Progenitor cell of endocrine pancreas (in vitro differentiated cells): ENCODE data around the gene ARID1B. TPM values are rescaled to one million over a fixed set of nuclear protein-coding genes. Genes with fewer than 3 reads are reported as not detected.

Source experiments
- DNase-seq: peaks from one replicate; pipeline ENCODE4 v3.0.0; 2021; ENCODE audit warnings: low spot score; ENCODE audit not compliant: unreplicated experiment
- H3K27ac Mint-ChIP-seq: 2 replicates; pipeline ENCODE4 v1.8.0; 2021; ENCODE audit warnings: mild to moderate bottlenecking, moderate library complexity, mixed read lengths
- H3K27me3 Mint-ChIP-seq: 2 replicates; pipeline ENCODE4 v1.8.0; 2021; ENCODE audit warnings: mixed read lengths
- H3K36me3 Mint-ChIP-seq: 2 replicates; pipeline ENCODE4 v1.8.0; 2022; ENCODE audit warnings: mixed read lengths; ENCODE audit not compliant: insufficient read depth
- H3K4me1 Mint-ChIP-seq: 2 replicates; pipeline ENCODE4 v1.8.0; 2021; ENCODE audit warnings: low read depth, mixed read lengths
- H3K4me3 Mint-ChIP-seq: 2 replicates; pipeline ENCODE4 v1.8.0; 2021; ENCODE audit warnings: low read depth, mild to moderate bottlenecking, moderate library complexity, mixed read lengths
- H3K9me3 Mint-ChIP-seq: 2 replicates; pipeline ENCODE4 v1.8.0; 2021; ENCODE audit warnings: low read depth, mixed read lengths
- CTCF ChIP-seq: fragments of 200-600 bp; sonication (generic); IDR thresholded peaks from one replicate; pipeline ENCODE4 v1.5.0; 2021; ENCODE audit warnings: antibody characterized with exemption, mild to moderate bottlenecking; ENCODE audit not compliant: unreplicated experiment
- total RNA-seq: library from RNA; stranded (reverse); gene quantifications from 2 replicates; pipeline ENCODE4 v1.2.1, GENCODE V29; 2021

Gene ARID1B
- total RNA-seq, 1 donor from 2014 or later: 152 TPM

DNA sequence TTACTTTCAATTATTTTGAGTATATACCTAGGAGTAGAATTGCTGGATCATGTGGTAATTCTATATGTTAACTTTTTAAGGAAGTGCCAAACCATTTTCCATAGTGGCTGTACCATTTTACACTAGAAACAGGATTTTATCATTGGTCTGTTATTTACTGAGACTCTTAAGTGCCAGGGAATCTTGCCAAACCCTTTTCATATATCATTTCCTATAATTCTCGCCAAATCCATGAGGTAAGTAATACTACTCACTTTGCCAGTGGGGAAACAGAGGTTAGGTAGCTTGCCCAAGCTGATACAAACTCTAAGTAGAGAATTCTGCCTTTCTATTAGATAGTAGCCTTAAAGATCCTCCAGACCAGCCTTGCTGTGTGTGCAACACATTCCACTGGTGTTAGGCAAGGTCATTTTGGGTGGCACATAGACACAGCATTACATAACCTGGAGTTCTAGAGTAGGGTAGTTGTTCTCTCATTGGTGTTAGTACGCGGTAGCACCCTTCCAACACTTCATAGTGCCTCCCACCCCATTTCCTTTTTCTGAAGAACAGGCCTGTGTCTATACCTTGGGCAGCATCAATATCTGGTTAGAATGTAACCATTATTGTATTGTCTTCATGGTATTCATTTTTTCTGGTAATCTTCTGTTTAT is 65.5 kb downstream of the ARID1B start:
- no peak for DNase-seq
- Mint-ChIP-seq H3K4me3 (no peak overlapping the region), H3K9me3 (no peaks in the 10 kb centered on the region), H3K27me3 (no peaks in the 10 kb centered on the region), H3K27ac (peak overlapping the region; percentile 11), H3K36me3 (peaks cover 9% of the 10 kb centered on the region), H3K4me1 (peaks cover 40% of the 10 kb centered on the region)
- no peak for TF ChIP-seq CTCF

DNA sequence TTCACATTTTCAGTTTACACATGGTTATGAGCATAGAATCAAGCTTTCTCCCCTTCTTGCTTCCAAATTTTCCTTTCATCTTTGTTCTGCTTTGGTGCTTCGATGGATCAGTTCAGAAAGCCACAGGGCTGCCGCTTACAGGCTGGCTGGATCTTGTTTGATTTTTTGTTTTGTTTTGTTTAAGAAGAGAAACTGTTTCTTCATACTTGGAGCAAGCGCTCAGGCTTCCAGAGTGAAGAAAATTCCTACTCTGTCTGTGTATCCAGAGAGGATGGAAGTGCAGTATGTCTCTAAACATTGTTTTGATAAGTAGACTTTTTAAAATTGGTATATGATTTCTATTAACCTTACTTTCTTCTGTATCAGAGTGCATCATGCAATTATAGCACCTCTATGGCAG is 66.9 kb downstream of the ARID1B start:
- Mint-ChIP-seq H3K27ac (no peak overlapping the region), H3K36me3 (peaks cover 9% of the 10 kb centered on the region), H3K27me3 (no peaks in the 10 kb centered on the region), H3K4me1 (peaks cover 46% of the 10 kb centered on the region), H3K9me3 (no peaks in the 10 kb centered on the region), H3K4me3 (no peak overlapping the region)
- no peak for DNase-seq
- TF ChIP-seq CTCF: no peak

DNA sequence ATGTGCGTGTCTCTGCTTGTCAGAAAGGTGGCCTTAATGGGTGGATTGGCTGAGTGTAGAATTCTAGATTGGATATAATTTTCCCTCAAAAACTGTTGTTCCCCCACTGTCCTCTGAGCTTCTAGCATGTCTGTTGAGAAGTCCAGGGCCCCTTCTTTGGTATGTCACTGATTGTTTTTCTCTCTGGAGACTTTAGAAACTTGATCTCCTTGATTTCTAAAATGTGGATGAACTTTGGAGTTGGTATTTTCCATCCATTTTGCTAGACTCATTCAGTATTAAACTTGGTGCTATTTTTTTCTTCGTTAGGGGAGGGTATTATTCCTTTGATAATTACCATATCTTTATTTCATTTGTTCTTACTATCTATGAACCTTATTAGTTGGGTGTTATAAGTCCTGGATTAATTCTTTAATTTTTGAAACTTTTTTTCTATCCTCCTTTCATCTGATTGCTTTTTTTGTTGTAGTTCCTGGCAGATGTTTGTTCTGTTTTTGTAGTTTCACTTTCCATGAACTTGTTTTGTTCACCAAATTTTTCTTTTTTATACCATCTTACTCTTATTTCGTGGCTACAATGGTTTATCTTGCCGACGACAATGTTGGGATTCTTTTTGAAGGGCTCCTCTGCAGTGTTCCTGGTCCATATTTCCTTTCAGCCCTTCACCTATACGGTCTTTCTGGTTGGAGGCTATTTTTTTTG is 68.4 kb downstream of the ARID1B start:
- Mint-ChIP-seq H3K27ac (peak overlapping the region; percentile 12), H3K36me3 (peaks cover 9% of the 10 kb centered on the region), H3K4me1 (peaks cover 39% of the 10 kb centered on the region), H3K27me3 (no peaks in the 10 kb centered on the region), H3K9me3 (no peaks in the 10 kb centered on the region), H3K4me3 (no peak overlapping the region)
- no peak for DNase-seq
- no peak for TF ChIP-seq CTCF

DNA sequence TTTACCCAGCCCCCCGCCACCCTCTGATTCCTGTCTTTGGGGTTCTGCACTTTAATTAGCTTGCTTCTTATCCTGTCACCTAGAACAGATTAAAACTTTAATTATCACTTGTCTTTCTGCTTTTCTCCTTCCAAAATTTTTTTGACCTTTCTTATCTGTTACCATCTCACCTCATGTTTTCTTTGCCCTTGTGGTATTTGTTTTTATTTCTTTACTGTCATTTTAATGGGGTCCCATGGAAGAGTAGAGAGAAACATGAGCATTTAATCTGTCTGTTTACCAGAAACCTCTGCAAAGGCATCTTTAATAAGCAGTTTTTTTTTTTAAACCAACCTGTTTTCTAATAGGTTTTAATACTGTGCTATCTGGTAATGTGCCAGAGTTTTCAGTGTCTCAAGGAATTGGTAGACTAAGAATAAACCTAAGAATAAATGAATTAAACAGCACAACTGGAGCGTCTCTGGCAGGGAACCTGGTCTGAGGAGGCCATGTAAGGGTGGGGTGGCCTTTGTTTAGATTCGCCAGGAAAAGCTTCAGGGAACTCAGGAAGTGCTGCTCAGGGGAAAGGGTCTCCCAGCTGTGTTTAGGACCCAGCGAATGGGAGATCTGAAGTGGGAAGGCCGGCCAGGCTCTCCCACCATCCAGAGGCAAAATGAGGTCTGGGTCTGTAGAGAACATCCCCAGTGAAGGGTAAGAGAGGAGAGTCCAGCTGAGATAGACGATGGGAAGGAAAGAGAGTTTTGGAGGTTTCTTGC is 69.8 kb downstream of the ARID1B start:
- peaks cover 9% of the 10 kb centered on the region for H3K36me3 Mint-ChIP-seq
- no peaks in the 10 kb centered on the region for H3K27me3 Mint-ChIP-seq
- peaks cover 44% of the 10 kb centered on the region for H3K4me1 Mint-ChIP-seq
- no peak for DNase-seq
- H3K4me3 Mint-ChIP-seq: no peak overlapping the region
- H3K27ac Mint-ChIP-seq: peak overlapping the region; percentile 71
- no peaks in the 10 kb centered on the region for H3K9me3 Mint-ChIP-seq
- TF ChIP-seq CTCF: no peak

GRCh38 chr6:156848123-156848522 is 70.9 kb downstream of the ARID1B start:
- no peaks in the 10 kb centered on the region for H3K9me3 Mint-ChIP-seq
- no peaks in the 10 kb centered on the region for H3K27me3 Mint-ChIP-seq
- no peak for DNase-seq
- no peak overlapping the region for H3K4me3 Mint-ChIP-seq
- TF ChIP-seq CTCF: no peak
- peaks cover 42% of the 10 kb centered on the region for H3K4me1 Mint-ChIP-seq
- peaks cover 9% of the 10 kb centered on the region for H3K36me3 Mint-ChIP-seq
- H3K27ac Mint-ChIP-seq: no peak overlapping the region
